ENCODE results near the gene TRAPPC14.

Gene TRAPPC14

DNA sequence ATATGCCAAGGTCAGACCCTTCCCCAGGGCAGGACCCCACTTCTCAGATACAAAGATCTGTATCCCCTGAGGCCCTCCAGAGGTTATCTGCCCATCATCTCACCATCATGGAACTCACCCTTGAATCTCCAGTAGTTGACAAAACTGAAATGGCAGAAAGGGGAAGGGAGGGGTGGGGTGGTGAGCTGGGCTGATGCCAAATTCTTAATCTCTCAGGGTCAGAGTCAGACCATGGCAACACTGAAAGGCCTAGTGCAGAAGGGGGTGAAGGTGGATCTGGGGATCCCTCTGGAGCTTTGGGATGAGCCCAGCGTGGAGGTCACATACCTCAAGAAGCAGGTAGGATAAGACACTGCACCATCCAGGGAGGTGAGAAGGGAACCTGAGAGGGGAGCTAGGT, 36.0 kb downstream of the TRAPPC14 start:
- DNase-seq = no peak

DNA sequence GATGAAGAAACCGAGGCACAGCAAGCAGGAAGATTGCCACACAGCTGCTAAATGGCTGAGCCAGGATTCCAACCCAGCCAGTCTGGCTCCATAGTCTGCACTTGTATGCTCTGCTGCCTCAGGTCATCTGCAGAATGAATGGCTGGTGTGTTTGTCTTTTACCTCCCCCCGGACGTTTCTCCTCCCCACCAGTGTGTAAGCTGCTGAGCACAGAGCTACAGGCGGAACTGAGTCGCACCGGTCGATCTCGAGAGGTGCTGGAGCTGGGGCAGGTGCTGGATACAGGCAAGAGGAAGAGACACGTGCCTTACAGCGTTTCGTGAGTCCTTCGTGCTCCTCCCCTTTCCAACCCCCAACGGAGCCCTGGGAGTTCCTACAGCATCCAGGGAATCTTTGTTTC, 36.5 kb downstream of the TRAPPC14 start:
- DNase-seq = no peak

DNA sequence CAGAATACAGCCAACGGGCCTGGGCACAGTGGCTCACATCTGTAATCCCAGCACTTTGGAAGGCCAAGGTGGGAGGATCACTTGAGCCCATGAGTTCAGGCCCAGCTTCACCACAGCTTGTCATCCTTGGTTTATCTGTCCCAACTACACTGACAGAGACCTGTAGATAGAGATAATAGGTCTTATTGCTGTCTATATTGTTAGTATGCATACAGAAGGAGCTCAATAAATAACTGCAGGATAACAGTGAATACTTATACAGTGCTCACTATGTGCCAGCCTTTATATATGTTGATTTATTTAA, 37.8 kb downstream of the TRAPPC14 start:
- DNase-seq = no peak

DNA sequence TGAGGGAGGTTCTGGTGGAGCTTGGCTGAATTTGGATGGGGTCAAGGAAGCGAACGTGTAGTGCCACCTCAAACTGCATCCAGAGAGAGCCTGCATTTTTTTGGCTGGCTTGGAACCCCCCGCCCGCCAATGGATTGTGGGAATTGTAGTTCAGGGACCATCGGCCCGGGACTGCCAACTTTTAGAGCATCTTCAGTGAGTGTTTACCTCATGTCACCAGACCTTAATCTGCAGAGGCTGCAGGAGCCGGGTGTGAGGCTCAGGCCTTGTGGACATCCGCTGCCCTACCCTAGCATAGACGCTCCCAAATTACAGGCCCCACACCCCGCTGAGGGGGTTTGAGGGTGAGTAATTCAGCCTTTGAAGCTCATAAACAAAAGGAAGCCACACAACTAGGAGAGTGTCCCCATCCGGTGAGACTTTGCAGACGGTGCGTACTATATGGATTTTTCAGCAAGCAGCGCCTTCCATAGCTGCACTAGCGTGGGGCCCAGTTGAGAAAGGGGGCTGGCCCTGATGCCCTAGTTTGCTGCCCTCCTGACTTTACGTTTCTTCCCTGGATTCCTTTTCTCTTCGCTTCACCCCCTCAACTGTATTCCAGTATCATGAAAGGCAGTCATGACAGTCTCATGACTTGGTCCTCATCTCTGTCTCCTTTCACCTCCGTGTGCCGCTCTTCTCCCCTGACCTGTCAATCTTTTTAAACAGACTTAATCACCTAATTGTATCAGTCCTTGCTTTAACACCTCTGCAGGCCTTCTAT, 38.4 kb downstream of the TRAPPC14 start:
- peak; percentile 21 for DNase-seq

DNA sequence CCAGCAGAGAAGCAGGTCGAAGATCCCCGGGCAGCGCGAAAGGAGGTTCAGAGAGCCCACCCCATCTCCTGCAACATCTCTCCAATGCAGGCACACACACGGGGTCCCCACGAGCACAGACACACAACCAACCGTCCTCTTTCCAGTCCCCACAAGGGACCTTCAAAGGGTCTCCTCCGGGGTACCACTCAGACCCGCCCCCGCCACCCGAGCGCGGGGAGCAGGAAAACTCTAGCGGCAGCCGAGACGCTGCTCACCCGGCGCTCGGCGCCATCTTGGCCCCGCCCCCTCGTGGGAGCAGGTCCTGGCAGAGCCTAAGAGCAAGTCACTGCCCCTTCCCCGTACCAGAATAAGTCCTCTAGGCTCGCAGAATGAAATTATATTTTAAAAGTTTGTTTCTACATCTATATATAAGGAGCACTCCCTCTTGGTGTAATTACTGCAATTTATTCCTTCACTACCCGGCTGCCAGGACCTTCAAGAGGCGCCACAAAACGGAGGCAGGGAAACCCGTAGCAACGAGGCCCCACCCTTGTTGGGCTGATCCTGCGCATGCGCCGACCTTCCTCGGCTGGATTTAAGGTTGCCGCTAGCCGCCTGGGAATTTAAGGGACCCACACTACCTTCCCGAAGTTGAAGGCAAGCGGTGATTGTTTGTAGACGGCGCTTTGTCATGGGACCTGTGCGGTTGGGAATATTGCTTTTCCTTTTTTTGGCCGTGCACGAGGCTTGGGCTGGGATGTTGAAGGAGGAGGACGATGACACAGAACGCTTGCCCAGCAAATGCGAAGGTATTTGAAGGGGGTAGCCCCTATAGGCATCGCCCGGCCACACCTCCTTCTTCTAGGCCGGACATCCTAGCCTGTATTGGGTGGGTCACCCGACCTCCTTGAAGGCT, 39.2 kb downstream of the TRAPPC14 start, which contains the start of the genes CNPY4 and TAF6:
TSS of gene CNPY4 (plus strand) at position 563 of the 898 bp plus-strand sequence. CDS start at position 674, 111 bp downstream.
TSS of gene TAF6 (minus strand) at position 287 of the 898 bp plus-strand sequence. CDS start 5,149 bp downstream, outside the sequence.
- peak; percentile 90 for DNase-seq

DNA sequence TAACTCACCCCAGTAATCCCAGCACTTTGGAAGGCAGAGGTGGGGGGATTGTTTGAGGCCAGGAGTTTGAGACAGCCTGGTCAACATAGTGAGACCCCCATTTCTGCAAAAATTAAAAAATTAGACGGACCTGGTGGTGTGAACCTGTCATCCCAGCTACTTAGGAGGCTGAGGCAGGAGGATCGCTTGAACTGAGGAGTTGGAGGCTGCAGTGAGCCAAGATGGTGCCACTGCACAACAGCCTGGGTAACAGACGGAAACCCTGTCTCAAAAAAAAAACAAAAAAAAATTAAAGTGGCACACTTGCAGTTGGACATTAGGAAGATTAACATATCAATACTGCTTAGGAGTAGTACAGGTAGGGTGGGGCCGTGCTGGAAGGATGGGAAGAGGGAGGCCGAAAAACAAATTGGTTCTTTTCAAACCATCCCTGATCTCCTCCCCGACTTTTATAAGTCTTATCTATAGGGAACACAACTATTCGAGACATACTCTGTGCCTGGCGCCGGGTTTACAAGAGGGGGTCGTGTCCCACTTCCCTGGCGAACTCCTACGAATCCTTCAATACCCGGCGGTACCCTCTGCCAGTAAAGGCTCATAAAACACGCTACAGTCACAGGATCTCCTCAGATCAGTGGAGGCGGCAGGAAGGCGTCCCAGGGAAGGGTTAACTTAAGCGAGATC, 40.0 kb downstream of the TRAPPC14 start:
- no peak for DNase-seq

DNA sequence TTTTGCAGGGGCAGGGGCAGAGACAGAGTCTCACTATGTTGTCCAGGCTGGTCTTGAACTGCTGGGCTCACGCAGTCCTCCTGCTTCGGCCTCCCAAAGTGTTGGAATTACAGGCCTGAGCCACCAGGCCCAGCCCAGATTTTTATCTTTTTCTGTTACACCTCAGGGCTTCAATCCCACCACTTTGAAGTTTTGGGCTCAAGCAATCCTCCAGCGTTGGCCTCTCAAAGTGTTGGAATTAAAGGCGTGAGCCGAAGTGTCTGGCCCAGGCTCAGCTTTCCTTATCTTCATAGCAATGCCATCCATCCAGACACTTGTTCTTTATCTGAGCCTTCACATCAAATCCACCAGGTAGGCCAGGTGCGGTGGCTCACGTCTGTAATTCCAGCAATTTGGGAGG, 43.5 kb downstream of the TRAPPC14 start:
- no peak for DNase-seq

DNA sequence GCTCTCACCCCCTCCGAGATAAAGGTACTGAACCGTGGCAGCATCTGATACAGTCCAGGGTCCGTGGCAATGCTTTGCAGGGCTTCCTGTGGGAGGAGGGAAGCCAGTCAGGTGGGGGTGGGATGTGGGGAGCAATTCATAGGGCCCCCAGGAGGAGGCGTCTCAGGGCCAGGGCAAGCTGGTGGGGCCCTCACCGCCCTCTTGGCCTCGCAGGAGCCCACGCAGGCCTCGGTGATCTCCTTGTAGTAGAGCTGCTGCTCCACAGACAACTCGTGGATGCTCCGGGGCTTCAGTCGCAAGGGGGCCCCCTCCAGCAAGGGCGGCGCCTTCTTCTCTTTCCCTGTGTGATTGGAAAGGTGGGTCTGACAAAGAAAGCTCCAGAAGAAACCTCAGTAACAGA, 46.6 kb downstream of the TRAPPC14 start:
- peak; percentile 28 for DNase-seq

DNA sequence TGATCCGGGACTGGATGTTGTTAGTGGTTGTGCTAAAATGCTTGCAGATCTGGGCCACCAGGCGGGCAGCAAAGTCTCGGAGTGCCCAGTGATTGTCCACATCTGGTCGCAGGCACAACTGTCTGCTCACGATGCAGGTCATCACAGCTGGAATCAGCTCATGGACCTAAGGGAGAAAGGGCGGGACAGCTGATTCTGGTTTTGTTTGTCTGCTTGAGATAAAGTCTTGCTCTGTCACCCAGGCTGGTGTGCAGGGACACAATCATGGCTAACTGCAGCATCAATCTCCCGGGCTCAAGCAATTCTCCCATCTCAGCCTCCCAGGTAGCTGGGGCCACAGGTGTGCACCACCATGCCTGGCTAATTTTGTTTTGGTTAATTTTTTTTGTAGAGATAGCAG, 47.4 kb downstream of the TRAPPC14 start:
- no peak for DNase-seq

DNA sequence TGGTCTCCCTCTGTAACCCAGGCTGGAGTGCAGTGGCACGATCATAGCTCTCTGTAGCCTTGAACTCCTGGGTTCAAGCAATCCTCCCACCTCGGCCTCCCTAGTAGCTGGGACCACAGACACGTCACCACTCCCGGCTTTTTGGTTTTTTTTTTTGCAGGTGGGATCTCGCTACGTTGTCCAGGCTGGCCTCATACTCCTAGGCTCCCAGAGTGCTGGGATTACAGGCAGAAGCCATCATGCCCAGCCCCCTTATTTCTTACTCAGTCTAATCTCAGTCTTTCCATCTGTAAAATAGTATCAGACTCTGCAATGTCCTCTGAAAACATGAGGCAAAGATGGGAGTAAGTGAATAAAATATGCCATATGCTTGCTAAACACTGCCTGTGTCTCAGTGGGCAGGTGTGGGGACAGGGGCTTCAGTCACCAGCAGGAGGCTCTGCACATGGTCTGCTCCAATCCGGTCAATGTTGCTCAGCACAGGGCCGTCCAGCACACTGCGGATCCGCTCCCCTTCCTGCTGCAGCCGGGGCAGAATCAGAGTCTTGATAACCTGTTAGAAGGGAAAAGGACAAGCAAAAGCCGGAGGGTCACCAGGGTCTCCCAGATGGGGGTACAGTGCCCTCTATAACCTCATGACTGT, 48.9 kb downstream of the TRAPPC14 start:
- no peak for DNase-seq

DNA sequence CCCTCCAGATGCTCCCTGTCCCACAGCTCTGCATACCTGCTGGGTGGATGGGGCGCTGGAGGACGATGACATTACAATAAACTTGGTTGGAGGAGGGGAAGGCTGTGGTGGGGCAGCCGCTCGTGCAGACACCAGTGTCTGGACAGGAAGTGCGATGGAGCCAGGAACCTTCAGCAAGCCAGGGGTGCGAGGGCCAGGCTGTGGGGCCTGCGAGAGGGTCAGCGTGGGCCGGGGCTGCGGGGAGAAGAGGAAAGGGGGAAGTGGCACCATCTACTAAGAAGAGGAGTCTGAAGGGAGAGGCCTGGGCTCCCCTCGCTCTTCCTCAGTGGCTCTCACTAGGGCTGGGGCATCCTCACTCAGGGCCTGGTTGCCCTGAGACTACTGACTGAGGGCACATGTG, 50.6 kb downstream of the TRAPPC14 start:
- DNase-seq = no peak

DNA sequence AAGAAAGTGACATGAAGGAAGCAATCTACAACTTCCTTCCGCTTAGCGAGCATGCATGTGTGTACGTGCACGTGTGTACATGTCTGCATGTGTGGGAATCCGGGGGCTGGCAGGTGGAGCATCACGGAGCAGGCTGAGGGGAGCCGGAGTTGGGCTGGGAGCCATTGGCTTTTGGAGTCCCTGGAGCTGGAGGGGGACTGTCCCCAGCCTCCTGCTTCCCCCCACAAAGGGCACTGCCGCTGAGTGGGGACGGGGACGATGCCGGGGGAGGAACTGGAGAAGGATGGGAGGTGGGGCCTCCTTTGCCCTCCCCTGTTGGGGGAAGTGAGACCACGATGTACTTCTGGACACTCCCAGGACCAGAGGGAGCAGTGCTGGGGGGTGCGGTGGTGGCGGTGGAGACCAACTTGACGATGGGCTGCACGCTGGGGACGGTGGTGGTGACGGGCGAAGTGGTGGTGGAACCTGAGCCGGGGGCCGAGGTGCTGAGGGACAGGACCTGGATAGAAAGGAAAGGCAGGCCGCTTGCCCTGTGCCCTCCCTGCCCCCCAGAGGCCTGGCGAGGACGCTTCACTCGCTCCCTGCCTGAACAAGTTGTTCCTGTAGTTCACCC, 51.3 kb downstream of the TRAPPC14 start:
- no peak for DNase-seq

DNA sequence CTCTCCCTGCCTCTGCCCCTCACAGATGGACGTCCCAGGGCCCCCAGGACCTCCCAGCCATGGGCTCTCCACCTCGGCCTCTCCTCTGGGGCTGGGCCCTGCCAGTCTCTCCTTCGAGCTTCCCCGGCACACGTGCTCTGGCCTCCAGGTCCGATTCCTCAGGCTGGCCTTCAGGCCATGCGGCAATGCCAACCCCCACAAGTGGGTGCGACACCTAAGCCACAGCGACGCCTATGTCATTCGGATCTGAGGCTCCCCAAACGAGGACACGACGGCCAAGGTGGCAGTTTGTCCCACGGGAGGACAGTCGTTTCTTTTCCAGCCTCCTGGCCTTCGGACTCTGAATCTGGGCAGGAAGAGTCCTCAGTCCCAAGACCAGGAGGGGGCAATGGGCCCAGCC, 51.9 kb downstream of the TRAPPC14 start:
- no peak for DNase-seq

DNA sequence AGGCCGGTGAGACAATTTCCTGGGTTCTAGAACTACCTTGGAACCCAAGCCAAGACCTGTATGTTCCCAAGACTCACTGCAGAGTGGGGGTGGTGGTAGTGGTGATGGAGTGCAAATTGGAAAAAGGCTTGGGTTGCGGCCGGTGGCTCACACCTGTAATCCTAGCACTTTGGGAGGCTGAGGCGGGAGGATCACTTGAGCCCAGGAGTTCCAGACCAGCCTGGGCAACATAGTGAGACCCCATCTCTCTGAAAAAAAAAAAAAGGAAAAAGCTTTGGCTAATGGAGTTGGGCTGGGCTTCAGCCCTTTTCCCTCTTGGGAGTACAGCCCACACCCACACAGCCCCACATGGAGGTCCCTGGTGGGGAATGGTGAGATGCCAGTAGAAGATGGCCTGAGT, 53.0 kb downstream of the TRAPPC14 start:
- DNase-seq = no peak
